ENCODE measurements around the gene DCUN1D1.
A peak's percentile ranks its signal among the peaks of the same experiment; 100 is the strongest.
"Not testable (repeated sequence)": the region's sequence is repeated elsewhere in the genome, so short reads cannot be mapped to it uniquely, and the experiment has no call there.

DCUN1D1 gene

GRCh38 chr3:182980204-182981037 is at the start of gene DCUN1D1:
DCUN1D1 (minus strand) TSS chr3:182980538; CDS start chr3:182980489, 49 bp downstream.
- H3K4me3 ChIP-seq (ENCODE audit: low read depth, low read length), result peak within 1 kb of the TSS; percentile 75

DNA sequence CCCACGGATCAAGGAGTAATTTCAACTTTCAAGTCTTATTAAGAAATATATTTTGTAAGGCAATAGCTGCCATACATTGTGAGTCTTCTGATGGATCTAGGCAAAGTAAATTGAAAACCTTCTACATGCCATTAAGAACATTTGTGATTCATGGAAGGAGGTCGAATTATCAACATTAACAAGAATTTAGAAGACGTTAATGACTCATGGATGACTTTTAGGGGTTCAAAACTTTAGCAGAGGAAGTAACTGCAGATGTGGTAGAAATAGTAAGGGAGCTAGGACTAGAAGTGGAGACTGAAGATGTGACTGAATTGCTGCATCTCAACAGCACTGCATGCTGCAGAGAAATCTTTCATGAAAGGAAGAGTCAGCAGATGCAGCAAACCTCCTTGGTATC is 48.1 kb upstream of the DCUN1D1 start:
- H3K4me3 ChIP-seq (ENCODE audit: low read depth, low read length), result no peak overlapping the region

DNA sequence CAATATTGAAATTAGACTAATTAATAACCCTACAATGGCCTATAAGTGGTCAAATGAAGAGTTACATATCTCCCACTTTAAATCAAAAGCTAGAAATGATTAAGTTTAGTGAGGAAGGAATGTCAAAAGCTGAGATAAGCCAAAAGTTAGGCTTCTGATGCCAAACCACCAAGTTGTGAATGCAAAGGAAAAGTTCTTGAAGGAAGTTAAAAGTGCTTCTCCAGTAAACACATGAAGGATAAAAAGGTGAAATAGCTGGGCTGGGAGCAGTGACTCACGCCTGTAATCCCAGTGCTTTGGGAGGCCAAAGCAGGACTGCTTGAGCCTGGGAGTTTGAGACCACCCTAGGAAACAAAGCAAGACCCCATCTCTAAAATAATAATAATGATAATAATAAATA is 46.9 kb upstream of the DCUN1D1 start:
- no peak overlapping the region for H3K4me3 ChIP-seq (ENCODE audit: low read depth, low read length)

DNA sequence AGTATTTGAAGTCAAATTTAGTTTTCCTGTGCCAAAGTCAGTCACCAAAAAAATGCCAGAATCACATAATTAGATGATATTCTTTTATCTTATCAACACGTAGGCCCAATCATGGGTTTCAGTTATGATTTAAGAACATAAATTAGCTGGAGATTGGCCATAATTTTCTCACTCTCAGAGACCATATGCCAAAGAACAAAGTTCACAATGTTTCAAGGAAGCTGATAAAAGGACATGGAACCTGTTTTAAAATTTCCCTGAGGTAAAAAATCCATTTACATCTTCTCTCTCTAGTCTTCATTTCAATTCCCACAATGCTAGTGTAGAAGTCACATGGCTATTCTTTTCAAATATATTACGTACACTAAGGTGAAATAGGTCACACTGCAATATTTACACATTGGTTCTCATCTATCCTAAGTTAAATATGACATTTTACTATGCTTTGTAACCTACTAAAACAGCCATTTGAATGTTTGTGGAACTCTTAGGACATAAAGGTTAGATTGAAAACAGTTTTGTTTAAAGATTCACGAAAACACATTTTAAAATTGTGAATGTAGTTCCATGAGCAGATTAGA is 42.7 kb upstream of the DCUN1D1 start:
- H3K4me3 ChIP-seq (ENCODE audit: low read depth, low read length), result no peak overlapping the region

- no peak overlapping the region for H3K4me3 ChIP-seq (ENCODE audit: low read depth, low read length)
Observed at GRCh38 chr3:183018421-183019192, 38.3 kb upstream of the DCUN1D1 start.

DNA sequence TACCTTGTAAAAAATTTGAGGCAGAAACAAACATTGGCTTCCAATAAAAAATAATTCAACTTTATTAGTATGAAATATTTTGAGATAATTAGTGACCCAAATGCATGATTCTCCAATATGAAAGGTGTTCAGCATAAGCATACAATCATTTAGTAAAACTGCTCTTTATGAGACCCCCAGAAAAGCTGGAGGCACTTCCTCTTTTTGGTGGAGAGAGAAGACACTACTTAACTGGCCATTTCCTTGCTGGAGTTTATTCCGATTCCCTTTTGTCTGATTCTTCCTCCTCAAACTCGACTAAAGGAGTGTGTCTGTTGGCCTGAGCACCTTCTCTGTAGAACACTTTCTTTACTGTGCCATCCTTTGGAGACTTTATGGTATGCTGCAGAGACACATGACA is 34.8 kb upstream of the DCUN1D1 start:
- H3K4me3 ChIP-seq (ENCODE audit: low read depth, low read length), result no peak overlapping the region

- no peak overlapping the region for H3K4me3 ChIP-seq (ENCODE audit: low read depth, low read length)
Observed at GRCh38 chr3:183013856-183014255, 33.5 kb upstream of the DCUN1D1 start.

DNA sequence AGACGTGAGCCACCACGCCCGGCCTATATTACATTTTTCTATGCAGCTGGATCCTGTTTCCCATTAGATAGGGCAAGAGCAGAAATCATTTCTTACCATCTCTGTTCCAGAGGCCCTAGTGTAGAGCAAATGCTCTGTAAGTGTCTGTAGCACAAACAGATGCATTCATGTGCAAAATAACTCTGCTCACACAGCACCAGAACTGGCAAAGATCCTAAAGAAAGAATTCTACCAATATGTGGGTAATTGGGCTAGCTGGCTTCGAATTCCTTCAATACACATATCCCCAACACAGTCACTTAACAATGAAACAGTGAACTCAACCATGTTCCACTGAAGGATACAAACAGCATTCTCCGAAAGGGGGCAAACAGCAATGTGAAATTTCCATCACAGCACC is 32.7 kb upstream of the DCUN1D1 start:
- no peak overlapping the region for H3K4me3 ChIP-seq (ENCODE audit: low read depth, low read length)

DNA sequence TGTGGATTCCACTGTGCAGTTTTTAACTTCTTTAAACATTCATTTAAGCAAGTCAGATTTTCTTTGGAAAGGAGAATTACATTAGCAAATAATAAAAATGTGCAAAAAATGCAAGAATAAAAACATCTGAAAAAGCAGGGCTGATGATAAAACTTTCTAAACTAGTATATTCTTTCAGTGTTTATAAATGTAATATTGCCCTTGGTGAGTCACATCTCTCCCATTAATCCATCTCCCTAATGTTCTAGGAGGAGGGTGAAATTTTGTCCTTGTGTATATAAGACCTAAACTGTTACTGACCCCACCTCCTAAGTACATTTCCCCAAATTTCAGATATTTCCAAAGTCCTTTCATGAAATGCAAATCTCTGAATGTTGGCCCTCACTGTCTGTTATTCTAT is 28.5 kb upstream of the DCUN1D1 start:
- H3K4me3 ChIP-seq (ENCODE audit: low read depth, low read length), result no peak overlapping the region

DNA sequence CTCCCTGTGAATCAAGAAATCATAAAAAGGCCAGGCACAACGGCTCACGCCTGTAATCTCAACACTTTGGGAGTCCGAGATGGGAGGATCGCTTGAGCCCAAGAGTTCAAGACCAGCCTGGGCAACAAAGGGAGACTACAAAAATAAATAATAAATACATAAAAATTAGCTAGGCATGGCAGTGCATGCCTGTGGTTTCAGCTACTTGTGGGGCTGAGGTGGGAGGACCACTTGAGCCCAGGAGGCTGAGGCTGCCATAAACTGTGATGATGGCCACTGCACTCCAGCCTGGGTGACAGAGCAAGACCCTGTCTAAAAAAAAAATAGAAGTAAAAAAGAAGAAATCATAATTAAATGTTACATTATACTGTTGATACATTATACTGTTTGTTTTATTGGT is 28.0 kb upstream of the DCUN1D1 start:
- no peak overlapping the region for H3K4me3 ChIP-seq (ENCODE audit: low read depth, low read length)

GRCh38 chr3:183006396-183007002 is 26.2 kb upstream of the DCUN1D1 start:
- no peak overlapping the region for H3K4me3 ChIP-seq (ENCODE audit: low read depth, low read length)

DNA sequence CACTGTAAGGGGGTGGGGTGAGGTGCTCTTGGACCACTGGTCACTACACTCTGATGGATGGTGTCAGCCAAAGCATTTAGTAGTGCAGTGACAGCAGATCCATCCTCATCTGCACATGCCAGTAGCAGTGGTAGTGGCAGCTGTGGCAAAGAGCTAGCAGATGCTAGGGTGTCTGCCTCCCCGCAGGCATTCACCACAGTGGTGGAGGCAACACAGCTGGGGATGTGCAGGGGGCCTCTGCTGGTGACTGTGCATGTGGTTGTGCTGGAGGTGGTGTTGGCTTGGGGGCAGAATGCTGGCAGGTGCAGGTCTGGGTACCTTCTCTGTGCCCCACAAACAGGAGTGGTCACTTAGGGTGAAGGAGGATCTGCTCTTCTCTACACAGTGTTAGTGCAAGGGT is 19.4 kb upstream of the DCUN1D1 start:
- no peak overlapping the region for H3K4me3 ChIP-seq (ENCODE audit: low read depth, low read length)

DNA sequence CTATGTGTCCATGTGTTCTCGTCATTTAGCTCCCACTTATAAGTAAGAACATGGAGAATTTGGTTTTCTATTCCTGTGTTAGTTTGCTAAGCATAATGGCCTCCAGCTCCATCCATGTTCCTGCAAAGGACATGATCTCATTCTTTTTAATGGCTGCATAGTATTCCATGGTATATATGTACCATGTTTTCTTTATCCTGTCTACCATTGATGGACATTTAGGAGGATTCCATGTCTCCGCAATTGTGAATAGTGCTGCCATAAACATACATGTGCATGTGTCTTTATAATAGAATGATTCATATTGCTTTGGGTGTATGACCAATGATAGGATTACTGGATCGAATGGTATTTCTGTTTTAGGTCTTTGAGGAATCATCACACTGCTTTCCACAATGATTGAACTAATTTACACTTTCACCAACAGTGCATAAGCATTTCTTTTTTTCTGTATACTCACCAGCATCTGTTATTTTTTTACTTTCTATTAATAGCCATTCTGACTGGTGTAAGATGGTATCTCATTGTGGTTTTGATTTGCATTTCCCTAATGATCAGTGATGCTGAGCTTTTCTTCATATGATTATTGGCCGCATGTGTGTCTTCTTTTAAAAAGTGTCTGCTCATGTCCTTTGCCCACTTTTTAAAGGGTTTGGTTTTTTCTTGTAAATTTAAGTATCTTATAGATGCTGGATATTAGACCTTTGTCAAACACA is 13.3 kb upstream of the DCUN1D1 start:
- H3K4me3 ChIP-seq (ENCODE audit: low read depth, low read length), result not testable (repeated sequence)

DNA sequence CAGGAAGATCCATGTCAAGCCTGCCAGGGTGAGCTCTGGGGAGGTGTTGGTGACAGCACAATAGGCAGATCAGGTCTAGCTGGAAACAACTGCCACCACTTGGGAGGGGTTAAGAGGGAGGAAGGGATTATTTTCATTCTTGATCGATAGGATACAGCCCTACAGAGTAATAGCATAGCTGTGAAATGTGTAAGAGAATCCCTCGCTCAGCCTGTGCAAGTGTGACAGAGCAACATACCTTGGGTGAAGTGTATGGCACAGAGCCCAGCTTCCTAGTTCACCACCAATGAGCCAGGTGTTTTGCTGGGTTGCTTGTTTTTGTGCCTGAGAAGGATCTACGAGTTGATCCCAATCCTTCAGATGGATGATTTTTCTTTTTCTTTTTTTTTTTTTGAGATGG is 9.2 kb upstream of the DCUN1D1 start:
- H3K4me3 ChIP-seq (ENCODE audit: low read depth, low read length), result no peak overlapping the region

DNA sequence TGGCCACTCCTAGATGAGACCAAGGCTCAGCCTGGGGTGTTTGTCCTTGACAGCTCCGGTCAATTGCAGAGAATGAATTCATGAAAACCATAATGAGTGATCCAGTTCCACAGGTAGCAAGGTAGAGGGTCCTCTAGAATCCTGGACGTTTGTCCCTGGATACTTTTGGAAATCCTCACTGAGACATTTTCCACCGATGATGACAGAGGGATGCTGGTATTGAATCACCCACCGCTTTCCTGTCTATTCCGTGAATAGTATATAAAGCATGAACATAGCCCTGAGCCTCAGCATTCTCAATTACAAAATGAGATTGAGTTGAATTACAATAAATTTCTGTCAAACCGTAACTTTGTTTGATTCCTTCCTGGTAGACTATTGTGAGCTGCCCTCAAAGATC is 5.7 kb upstream of the DCUN1D1 start:
- no peak overlapping the region for H3K4me3 ChIP-seq (ENCODE audit: low read depth, low read length)

DNA sequence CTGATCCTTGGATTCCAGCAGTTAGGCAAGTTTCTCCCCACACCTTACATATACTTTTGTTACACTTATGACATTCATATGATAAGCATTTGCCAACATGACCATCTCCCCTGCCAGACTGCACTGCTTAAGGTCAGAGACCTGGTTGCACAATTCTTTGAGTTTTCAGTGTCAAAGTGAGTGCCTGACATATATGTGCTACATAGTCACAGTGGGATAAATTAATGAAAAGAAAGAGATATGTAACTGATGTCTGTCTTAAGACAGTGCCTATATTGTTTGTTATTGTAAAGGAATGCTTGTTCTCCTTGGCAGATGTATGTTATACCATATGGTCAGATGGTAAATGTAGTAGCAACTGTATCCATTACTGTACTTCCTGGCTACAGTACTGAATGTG is 3.5 kb upstream of the DCUN1D1 start:
- no peak overlapping the region for H3K4me3 ChIP-seq (ENCODE audit: low read depth, low read length)

DNA sequence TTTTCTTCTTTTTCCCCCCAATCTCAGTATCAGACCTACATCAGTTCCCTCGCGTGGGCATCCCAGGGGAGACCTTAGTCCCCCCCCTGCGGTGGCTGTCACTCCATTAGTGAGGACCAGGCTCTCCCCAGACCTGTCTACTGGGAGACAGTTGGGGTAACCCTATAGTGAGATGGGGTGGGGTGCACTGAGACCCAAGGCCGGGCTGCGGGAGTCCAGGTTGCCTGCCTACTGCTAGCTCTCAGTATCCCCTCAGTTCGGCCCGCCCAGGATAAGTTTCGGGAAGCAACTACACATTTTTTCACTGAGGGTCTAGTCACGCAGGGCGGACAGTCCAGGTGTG is 671 bp upstream of the DCUN1D1 start:
- H3K4me3 ChIP-seq (ENCODE audit: low read depth, low read length), result peak overlapping the region; percentile 47

DNA sequence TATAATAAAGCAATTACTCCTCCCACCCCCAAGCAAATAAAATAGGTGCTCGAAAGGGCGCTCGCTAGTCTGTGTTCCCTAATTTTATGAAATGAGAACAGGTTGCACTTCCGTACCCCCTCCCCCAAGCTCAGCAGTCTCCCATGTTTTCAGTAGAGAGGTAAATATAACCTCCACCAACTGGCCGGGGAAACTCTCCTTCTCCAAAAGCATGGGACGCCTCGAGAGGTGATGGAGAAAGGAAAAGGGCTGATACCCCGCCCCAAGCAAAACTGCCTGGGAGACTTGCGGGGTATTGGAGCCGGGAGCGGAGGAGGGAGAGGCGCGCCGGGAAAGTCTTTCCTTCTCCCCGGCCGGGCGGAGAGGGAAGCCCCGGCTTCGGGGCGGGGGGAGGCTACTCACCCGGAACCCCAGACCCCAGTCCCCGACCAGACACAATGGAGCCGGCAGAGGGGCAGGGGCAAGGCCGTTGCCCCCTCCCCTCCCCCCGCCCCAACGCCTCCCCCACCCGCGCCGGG is 605 bp downstream of the DCUN1D1 start:
- peak overlapping the region; percentile 75 for H3K4me3 ChIP-seq (ENCODE audit: low read depth, low read length)

- peak overlapping the region; percentile 75 for H3K4me3 ChIP-seq (ENCODE audit: low read depth, low read length)
Observed at GRCh38 chr3:182979103-182979673, 1.1 kb downstream of the DCUN1D1 start.

DNA sequence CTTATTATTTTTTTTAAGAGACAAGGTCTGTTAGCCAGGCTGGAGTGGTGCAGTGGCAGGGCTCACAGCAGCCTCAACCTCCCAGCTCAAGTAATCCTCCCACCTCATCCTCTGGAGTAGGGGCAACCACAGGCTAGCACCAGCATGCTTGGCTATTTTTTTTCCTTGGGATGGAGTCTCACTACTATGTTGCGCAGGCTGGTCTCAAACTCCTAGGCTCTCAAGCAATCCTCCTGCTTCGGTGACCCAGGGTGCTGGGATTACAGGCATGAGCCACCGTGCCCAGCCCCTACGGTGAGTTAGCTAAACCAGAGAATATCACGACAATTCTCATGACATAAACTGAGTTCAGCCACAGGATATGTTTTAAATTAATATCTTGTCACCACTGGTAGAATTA is 2.0 kb downstream of the DCUN1D1 start:
- no peak overlapping the region for H3K4me3 ChIP-seq (ENCODE audit: low read depth, low read length)

All from iPS-11a (cell line).